BE2C (cell line): ENCODE measurements around the gene PRKAR1B.
"Not testable (repeated sequence)": the region's sequence is repeated elsewhere in the genome, so short reads cannot be mapped to it uniquely, and the experiment has no call there.

ENCODE experiments used
- DNase-seq: peaks from one replicate; pipeline ENCODE4 v3.0.0-alpha.2; 2020
- H3K27me3 ChIP-seq: fragments of 250-450 bp; sonication (Bioruptor Pico); 2 replicates; pipeline ENCODE4 v1.5.1; 2020; ENCODE audit warnings: mild to moderate bottlenecking
- H3K36me3 ChIP-seq: fragments of 250-450 bp; sonication (Bioruptor Pico); 2 replicates; pipeline ENCODE4 v1.5.1; 2020; ENCODE audit warnings: mild to moderate bottlenecking
- H3K4me1 ChIP-seq: fragments of 250-450 bp; sonication (Bioruptor Pico); 2 replicates; pipeline ENCODE4 v1.5.1; 2020
- H3K4me3 ChIP-seq: 2 replicates; pipeline ENCODE4 v1.5.1; 2011; ENCODE audit warnings: low read depth, low read length
- H3K9me3 ChIP-seq: fragments of 250-450 bp; sonication (Bioruptor Pico); 2 replicates; pipeline ENCODE4 v1.5.1; 2020
- TF ChIP-seq, protein P1 (sequence below): IDR thresholded peaks from 2 replicates; pipeline ENCODE4 v1.5.1; 2012; ENCODE audit warnings: mild to moderate bottlenecking, low read depth, low read length

PRKAR1B gene

DNA sequence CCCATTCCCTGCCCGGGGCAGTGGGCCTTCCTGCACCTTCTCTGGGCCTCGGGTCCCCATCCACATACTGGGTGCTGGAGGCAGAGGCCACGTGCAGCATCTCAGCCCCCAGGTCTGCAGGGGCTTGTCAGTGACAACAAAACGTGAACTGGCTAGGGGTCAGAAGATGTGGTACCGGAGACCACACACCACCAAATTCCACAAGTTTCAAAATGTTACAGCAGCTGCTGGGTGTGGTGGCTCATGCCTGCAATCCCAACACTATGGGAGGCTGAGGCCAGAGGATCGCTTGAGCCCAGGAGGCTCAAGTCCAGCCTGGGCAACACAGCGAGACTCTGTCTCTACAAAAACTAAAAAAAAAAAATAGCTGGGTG lies 62.7 kb downstream of the PRKAR1B start:
- H3K27me3 ChIP-seq = no peaks in the 10 kb centered on the region
- H3K4me3 ChIP-seq = no peak overlapping the region
- DNase-seq = no peak
- no peaks in the 10 kb centered on the region for H3K36me3 ChIP-seq
- TF ChIP-seq, protein P1, sequence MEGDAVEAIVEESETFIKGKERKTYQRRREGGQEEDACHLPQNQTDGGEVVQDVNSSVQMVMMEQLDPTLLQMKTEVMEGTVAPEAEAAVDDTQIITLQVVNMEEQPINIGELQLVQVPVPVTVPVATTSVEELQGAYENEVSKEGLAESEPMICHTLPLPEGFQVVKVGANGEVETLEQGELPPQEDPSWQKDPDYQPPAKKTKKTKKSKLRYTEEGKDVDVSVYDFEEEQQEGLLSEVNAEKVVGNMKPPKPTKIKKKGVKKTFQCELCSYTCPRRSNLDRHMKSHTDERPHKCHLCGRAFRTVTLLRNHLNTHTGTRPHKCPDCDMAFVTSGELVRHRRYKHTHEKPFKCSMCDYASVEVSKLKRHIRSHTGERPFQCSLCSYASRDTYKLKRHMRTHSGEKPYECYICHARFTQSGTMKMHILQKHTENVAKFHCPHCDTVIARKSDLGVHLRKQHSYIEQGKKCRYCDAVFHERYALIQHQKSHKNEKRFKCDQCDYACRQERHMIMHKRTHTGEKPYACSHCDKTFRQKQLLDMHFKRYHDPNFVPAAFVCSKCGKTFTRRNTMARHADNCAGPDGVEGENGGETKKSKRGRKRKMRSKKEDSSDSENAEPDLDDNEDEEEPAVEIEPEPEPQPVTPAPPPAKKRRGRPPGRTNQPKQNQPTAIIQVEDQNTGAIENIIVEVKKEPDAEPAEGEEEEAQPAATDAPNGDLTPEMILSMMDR = no peak
- no peaks in the 10 kb centered on the region for H3K4me1 ChIP-seq
- no peaks in the 10 kb centered on the region; the same call in 1 of the 2 replicates for H3K9me3 ChIP-seq

DNA sequence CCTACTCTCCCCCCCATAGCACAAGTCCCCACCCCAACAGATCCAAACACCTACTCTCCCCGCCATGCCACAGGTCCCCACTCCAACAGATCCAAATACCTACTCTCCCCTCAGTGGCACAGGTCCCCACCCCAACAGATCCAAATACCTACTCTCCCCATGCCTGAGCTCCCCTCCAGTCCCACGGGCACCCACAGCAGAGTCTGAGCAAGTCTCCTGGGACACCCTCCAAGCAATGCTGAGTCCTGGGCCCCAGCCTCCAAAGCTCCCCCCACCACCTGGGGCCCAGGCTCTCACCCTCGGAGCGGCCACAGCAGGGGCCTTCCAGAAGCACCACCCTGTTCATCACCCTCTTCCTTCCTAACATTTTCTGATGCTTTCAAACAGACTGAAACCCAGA lies 64.5 kb downstream of the PRKAR1B start:
- TF ChIP-seq, protein P1 = no peak

DNA sequence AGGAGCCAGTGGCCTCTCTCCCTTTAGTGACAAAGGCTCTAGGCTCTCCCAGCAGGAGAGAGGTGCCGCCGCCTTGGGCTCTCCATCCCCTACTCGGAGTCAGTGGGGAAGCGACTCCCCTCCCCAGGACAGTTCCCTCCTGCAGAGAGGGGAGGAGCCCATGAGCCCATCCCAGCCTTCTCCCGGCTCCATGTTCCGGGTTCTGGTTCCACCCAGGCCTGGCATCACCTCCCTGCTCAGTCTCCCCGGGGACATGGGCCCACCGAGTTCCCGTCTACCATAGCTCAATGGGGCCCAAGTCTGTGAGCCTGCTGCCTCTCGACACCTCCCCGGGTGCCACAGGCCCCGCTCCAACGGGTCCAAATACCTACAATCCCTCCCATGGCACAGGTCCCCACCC lies 67.1 kb downstream of the PRKAR1B start:
- no peak for DNase-seq
- peaks cover 6% of the 10 kb centered on the region for H3K9me3 ChIP-seq
- H3K4me3 ChIP-seq = no peak overlapping the region
- no peaks in the 10 kb centered on the region for H3K27me3 ChIP-seq
- no peaks in the 10 kb centered on the region for H3K36me3 ChIP-seq
- H3K4me1 ChIP-seq = no peaks in the 10 kb centered on the region
- TF ChIP-seq, protein P1 = no peak

More for the DNA sequence above, 64.5 kb downstream of the PRKAR1B start:
- Histone ChIP-seq H3K27me3 (no peaks in the 10 kb centered on the region), H3K9me3 (no peaks in the 10 kb centered on the region), H3K36me3 (no peaks in the 10 kb centered on the region), H3K4me3 (no peak overlapping the region), H3K4me1 (no peaks in the 10 kb centered on the region)
- DNase-seq = no peak

DNA sequence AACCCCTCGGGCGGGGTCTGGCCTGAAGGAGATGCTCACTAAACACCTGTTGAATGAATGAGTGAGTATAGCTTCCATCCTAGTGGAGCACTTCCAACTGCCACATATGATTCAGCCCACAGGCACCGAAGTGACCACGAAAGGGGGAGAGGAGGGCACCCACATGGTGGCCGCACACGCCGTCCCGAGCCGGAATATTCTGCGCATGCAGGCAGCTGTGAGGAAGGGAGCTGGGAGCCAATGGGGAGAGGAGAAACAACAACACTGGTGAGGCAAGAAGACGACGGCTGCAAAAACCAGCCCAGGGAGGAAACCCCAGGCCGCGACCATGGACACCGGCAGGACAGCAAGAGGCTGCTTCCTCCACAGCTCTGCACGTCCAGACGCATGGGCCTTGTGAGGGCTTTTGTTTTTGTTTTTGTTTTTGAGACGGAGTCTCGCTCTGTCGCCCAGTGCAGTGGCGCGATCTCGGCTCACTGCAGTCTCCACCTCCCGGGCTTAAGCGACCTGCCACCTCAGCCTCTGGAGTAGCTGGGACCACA lies 67.7 kb downstream of the PRKAR1B start:
- DNase-seq = no peak
- peaks cover 6% of the 10 kb centered on the region for H3K9me3 ChIP-seq
- no peaks in the 10 kb centered on the region for H3K27me3 ChIP-seq
- TF ChIP-seq, protein P1 = no peak
- H3K4me1 ChIP-seq = no peaks in the 10 kb centered on the region
- no peaks in the 10 kb centered on the region for H3K36me3 ChIP-seq
- no peak overlapping the region for H3K4me3 ChIP-seq

DNA sequence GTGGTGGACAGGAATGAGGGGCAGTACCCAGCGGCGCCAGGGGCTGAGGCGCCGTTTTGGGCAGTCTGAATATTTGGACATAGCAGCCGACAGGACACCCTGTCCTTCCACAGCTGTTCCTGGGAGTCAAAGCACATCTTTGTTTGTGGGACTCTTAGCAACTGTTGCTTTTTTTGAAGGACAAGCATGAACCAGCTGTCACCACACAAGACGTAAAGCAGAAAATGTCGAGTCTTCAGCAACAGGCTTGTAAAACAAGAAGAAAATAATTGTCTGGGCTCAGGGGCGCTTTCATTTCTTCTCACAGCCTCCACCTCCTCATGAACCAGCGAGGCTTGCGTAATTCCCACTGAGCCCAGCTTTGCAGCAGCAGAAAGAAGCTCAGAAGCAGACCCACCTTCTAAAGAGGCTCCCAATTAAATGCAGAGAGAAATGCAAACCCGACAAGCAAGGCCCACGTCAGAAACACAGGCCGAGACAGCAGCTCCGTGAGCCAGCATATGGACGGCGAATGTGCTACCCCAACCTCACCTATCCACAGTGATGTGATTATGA lies 69.4 kb downstream of the PRKAR1B start:
- H3K27me3 ChIP-seq = no peaks in the 10 kb centered on the region
- H3K4me3 ChIP-seq = no peak overlapping the region
- no peaks in the 10 kb centered on the region for H3K36me3 ChIP-seq
- H3K9me3 ChIP-seq = peaks cover 6% of the 10 kb centered on the region
- TF ChIP-seq, protein P1 = no peak
- no peak for DNase-seq
- no peaks in the 10 kb centered on the region for H3K4me1 ChIP-seq

DNA sequence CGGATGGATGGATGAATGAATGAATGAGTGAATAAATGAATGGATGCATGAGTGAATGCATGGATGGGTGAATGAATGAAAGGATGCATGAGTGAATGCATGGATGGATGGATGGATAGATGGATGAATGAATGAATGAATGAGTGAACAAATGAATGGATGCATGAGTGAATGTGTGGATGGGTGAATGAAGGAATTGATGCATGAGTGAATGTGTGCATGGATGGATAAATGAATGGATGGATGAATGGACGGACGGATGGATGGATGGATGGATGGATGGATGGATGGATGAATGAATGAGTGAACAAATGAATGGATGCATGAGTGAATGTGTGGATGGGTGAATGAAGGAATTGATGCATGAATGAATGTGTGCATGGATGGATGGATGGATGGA lies 70.1 kb downstream of the PRKAR1B start:
- not testable (repeated sequence) for H3K27me3 ChIP-seq, H3K9me3 ChIP-seq, H3K4me1 ChIP-seq, DNase-seq, H3K36me3 ChIP-seq, H3K4me3 ChIP-seq
